ENCODE measurements around the gene SRGAP3. TPM values are rescaled to one million over a fixed set of nuclear protein-coding genes. Genes with fewer than 3 reads are reported as not detected.

The SRGAP3 gene
- total RNA-seq, 2 experiments from 2014 or later, result 2.8 to 3.2 TPM

GRCh38 chr3:9043063-9043462 lies 206.4 kb downstream of the SRGAP3 start:
- DNase-seq (no peak), ATAC-seq (ENCODE audit: poor library complexity) (no peak)
- H3K4me3 Mint-ChIP-seq, result no peak overlapping the region
- H3K27ac Mint-ChIP-seq, result no peak overlapping the region
- H3K27me3 Mint-ChIP-seq, result no peaks in the 10 kb centered on the region
- ChIA-PET CTCF (interaction anchor here (0.5 kb wide), 1 partner anchor 311 kb away, joined by 3 read pairs; no protein-coding TSS in a partner anchor), POLR2A (no interaction called here)
- no peaks in the 10 kb centered on the region for H3K36me3 Mint-ChIP-seq (ENCODE audit: low read depth)
- H3K27me3 ChIP-seq (ENCODE audit: control insufficient read depth in 1 of 2, insufficient read depth in 2 of 2, low read length in 2 of 2), result no peaks in the 10 kb centered on the region
- H3K9me3 ChIP-seq (ENCODE audit: control insufficient read depth in 1 of 2, insufficient read depth in 1 of 2, low read length in 2 of 2), result no peaks in the 10 kb centered on the region
- H3K4me1 Mint-ChIP-seq (ENCODE audit: low read depth), result no peaks in the 10 kb centered on the region
- TF ChIP-seq CTCF (IDR thresholded peaks at IDR 0.05), result no peak
- no peak overlapping the region for H3K4me3 ChIP-seq (ENCODE audit: low read length)
- H3K36me3 ChIP-seq (ENCODE audit: insufficient read depth, low read length), result no peaks in the 10 kb centered on the region
- intact Hi-C loops (cut with DNase I, micrococcal nuclease), result no loop called here
- H3K9me3 Mint-ChIP-seq, result no peaks in the 10 kb centered on the region
- H3K4me1 ChIP-seq (ENCODE audit: insufficient read depth, low read length), result no peaks in the 10 kb centered on the region
- no peak overlapping the region for H3K27ac ChIP-seq (ENCODE audit: low read depth in 1 of 2, low read length in 2 of 2)

- Mint-ChIP-seq H3K4me1 (ENCODE audit: low read depth) (no peaks in the 10 kb centered on the region), H3K36me3 (ENCODE audit: low read depth) (no peaks in the 10 kb centered on the region), H3K27ac (no peak overlapping the region), H3K9me3 (no peaks in the 10 kb centered on the region), H3K27me3 (no peaks in the 10 kb centered on the region), H3K4me3 (no peak overlapping the region)
- POLR2A ChIA-PET, result no interaction called here
- H3K27me3 ChIP-seq (ENCODE audit: control insufficient read depth in 1 of 2, insufficient read depth in 2 of 2, low read length in 2 of 2), result no peaks in the 10 kb centered on the region
- no peaks in the 10 kb centered on the region for H3K36me3 ChIP-seq (ENCODE audit: insufficient read depth, low read length)
- no peak overlapping the region for H3K27ac ChIP-seq (ENCODE audit: low read depth in 1 of 2, low read length in 2 of 2)
- DNase-seq (no peak), ATAC-seq (ENCODE audit: poor library complexity) (no peak)
- intact Hi-C loops (cut with DNase I, micrococcal nuclease), result no loop called here
- H3K9me3 ChIP-seq (ENCODE audit: control insufficient read depth in 1 of 2, insufficient read depth in 1 of 2, low read length in 2 of 2), result no peaks in the 10 kb centered on the region
- no peaks in the 10 kb centered on the region for H3K4me1 ChIP-seq (ENCODE audit: insufficient read depth, low read length)
- CTCF ChIA-PET, result no interaction called here
- no peak overlapping the region for H3K4me3 ChIP-seq (ENCODE audit: low read length)
- TF ChIP-seq CTCF (IDR thresholded peaks at IDR 0.05), result no peak
Observed at GRCh38 chr3:9041626-9042025, 207.8 kb downstream of the SRGAP3 start.

- H3K36me3 Mint-ChIP-seq (ENCODE audit: low read depth), result no peaks in the 10 kb centered on the region
- POLR2A ChIA-PET, result no interaction called here
- H3K4me3 Mint-ChIP-seq, result no peak overlapping the region
- ATAC-seq (ENCODE audit: poor library complexity) (no peak), DNase-seq (no peak)
- no peaks in the 10 kb centered on the region for H3K4me1 ChIP-seq (ENCODE audit: insufficient read depth, low read length)
- no peaks in the 10 kb centered on the region for H3K9me3 Mint-ChIP-seq
- no peaks in the 10 kb centered on the region for H3K36me3 ChIP-seq (ENCODE audit: insufficient read depth, low read length)
- no peaks in the 10 kb centered on the region for H3K27me3 ChIP-seq (ENCODE audit: control insufficient read depth in 1 of 2, insufficient read depth in 2 of 2, low read length in 2 of 2)
- no peaks in the 10 kb centered on the region for H3K27me3 Mint-ChIP-seq
- H3K4me3 ChIP-seq (ENCODE audit: low read length), result no peak overlapping the region
- H3K27ac Mint-ChIP-seq, result no peak overlapping the region
- H3K27ac ChIP-seq (ENCODE audit: low read depth in 1 of 2, low read length in 2 of 2), result no peak overlapping the region
- intact Hi-C loops (cut with DNase I, micrococcal nuclease), result no loop called here
- no peak for TF ChIP-seq CTCF (IDR thresholded peaks at IDR 0.05)
- no peaks in the 10 kb centered on the region for H3K9me3 ChIP-seq (ENCODE audit: control insufficient read depth in 1 of 2, insufficient read depth in 1 of 2, low read length in 2 of 2)
- CTCF ChIA-PET, result interaction anchor here (1.1 kb wide), 1 partner anchor 9 kb away, joined by 3 read pairs; no protein-coding TSS in a partner anchor
- H3K4me1 Mint-ChIP-seq (ENCODE audit: low read depth), result no peaks in the 10 kb centered on the region
Observed at GRCh38 chr3:9040996-9041395, 208.4 kb downstream of the SRGAP3 start.
